Ovary (tissue), 9 donors: ENCODE results near the gene SHISA6. TPM values are rescaled to one million over a fixed set of nuclear protein-coding genes. Genes with fewer than 3 reads are reported as not detected.

Experiments
- DNase-seq, 5 donors: peaks; one replicate each; pipeline ENCODE4 v3.0.0-alpha.2; 2019 to 2020
- H3K27ac ChIP-seq, 2 donors: fragments of 200-600 bp; one replicate each; pipeline versions ENCODE4 v1.5.1 to v1.8.0; 2019 to 2022
- H3K27me3 ChIP-seq: fragments of 200-600 bp; one replicate; pipeline ENCODE4 v1.8.0; 2022
- H3K36me3 ChIP-seq: fragments of 200-600 bp; sonication (generic); one replicate; pipeline ENCODE4 v1.5.1; 2019
- H3K4me1 ChIP-seq: one replicate; pipeline ENCODE4 v1.8.1; 2013; ENCODE audit warnings: mild to moderate bottlenecking, moderate library complexity; ENCODE audit not compliant: insufficient read depth
- H3K4me3 ChIP-seq: fragments of 200-600 bp; sonication (generic); one replicate; pipeline ENCODE4 v1.5.1; 2017
- H3K9me3 ChIP-seq, 2 donors: fragments of 200-600 bp in 1 of 2; sonication (generic) in 1 of 2; one replicate each; pipeline versions ENCODE4 v1.5.1 to v1.8.1; 2013 to 2019; ENCODE audit warnings: mild to moderate bottlenecking in 1 of 2, moderate library complexity in 1 of 2
- EP300 ChIP-seq: sonication (generic); formaldehyde crosslinking; IDR thresholded peaks from one replicate; pipeline ENCODE4 v1.6.1; 2017; ENCODE audit warnings: antibody characterized with exemption
- POLR2A ChIP-seq: fragments of 450-650 bp; IDR thresholded peaks from one replicate; pipeline ENCODE4 v1.6.1; 2017; ENCODE audit warnings: antibody characterized with exemption, mild to moderate bottlenecking, moderate library complexity
- WGBS, 3 donors: extraction: QIAGEN DNeasy Blood & Tissue Kit in 1 of 3; methylation state at CpG; one replicate each; pipeline versions ENCODE4 v1.1.5 to v1.1.7; 2013 to 2017; 5-methylcytosine and 5-hydroxymethylcytosine counted together
- intact Hi-C, 4 donors: fragments of 100-400 bp; cut with DNase I; formaldehyde crosslinking; loops; one replicate each; pipeline versions ENCODE4 v1.11.0 to v1.15.1; 2022 to 2023
- polyA plus RNA-seq, 2 donors: library from polyadenylated mRNA; stranded (reverse); fragments of 200-250 nt in 1 of 2; fragments of 350-450 nt in 1 of 2; fragmentation: Illumina TruSeq in 1 of 2; extraction: RNeasy Lipid Tissue Mini Kit (QIAGEN cat#74804) in 1 of 2; gene quantifications; one replicate each; pipeline ENCODE4 v1.2.3, GENCODE V29; 2013 to 2014
- total RNA-seq, 7 donors: library from RNA; depleted of rRNA in 2 of 7; stranded (reverse); fragments of >200 nt in 2 of 7; fragmentation: NEBNext Ultra II Directional in 3 of 7; extraction: Animal tissue kit (Norgen Biotek cat#: 25700) in 3 of 7; gene quantifications; one replicate each; pipeline versions ENCODE4 v1.1.0 to v1.2.4, GENCODE V29; 2016 to 2023
- TF ChIP-seq, protein P1 (sequence below), 3 donors: fragments of 450-650 bp in 2 of 3; fragments of 200-600 bp in 1 of 3; IDR thresholded peaks; one replicate each; pipeline versions ENCODE4 v1.5.1 to v1.8.0; 2016 to 2022; ENCODE audit warnings: antibody characterized with exemption in 3 of 3, mild to moderate bottlenecking in 1 of 3
- donor health status: DM: no; HTN: no; CAD: no; lungs with moderate emphysema.
- donor health status: DM: no; HTN: no; CAD: no.
- donor health status: Bipolar disorder and iron deficiency.
- donor health status: DM: yes; HTN: yes; CAD: no.
- donor health status: DM: no; HTN: no; CAD: no.
- donor health status: DM: yes; HTN: yes; CAD: no.

SHISA6 gene
- total and polyA plus RNA-seq, 9 donors = 0.10 to 1.5 (median 0.38) TPM

DNA sequence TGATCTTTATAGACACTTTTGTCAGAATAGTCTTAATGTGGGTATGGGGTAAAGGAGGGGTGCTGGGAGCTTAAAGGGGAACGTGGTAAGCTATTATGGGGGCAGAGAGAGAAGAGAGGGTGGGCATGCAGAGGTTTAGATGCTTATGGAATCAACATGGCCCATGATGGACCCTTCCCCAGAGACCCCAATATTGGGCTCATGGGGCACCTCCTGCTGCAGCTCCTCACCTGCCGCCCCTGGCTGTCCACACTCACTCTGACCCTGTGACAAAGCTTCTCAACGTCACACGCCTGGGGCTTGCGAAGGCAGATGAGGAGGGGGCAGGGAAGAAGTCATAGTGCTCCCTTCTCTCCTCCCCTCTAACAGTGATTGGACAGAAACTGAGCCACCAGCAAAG, 95.3 kb downstream of the SHISA6 start:
- DNase-seq = no peak

DNA sequence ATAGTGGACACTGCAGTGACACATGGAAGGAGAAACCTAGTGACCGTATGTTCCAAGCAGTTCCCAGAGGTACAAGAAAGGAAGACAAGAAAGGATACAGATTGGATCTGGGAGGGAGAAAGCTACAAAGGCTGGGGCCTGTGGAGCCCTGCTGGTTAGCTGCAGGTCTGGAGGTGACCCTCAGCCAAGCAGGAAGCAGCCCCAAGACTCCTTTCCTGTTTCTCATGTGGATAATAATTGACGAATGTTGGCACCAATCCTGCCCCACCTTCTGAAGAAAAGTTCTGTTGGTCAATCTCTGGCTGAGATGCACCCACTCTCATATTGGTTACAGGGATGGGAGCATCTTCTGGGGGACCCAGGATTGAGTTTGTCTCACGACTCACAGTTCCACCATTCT, 99.8 kb downstream of the SHISA6 start:
- no peak for TF ChIP-seq POLR2A
- no peak for TF ChIP-seq EP300
- TF ChIP-seq, protein P1, sequence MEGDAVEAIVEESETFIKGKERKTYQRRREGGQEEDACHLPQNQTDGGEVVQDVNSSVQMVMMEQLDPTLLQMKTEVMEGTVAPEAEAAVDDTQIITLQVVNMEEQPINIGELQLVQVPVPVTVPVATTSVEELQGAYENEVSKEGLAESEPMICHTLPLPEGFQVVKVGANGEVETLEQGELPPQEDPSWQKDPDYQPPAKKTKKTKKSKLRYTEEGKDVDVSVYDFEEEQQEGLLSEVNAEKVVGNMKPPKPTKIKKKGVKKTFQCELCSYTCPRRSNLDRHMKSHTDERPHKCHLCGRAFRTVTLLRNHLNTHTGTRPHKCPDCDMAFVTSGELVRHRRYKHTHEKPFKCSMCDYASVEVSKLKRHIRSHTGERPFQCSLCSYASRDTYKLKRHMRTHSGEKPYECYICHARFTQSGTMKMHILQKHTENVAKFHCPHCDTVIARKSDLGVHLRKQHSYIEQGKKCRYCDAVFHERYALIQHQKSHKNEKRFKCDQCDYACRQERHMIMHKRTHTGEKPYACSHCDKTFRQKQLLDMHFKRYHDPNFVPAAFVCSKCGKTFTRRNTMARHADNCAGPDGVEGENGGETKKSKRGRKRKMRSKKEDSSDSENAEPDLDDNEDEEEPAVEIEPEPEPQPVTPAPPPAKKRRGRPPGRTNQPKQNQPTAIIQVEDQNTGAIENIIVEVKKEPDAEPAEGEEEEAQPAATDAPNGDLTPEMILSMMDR (IDR thresholded peaks at IDR 0.05) = no peak
- no peaks in the 10 kb centered on the region for H3K27me3 ChIP-seq
- no peak for DNase-seq
- no peaks in the 10 kb centered on the region for H3K4me1 ChIP-seq
- intact Hi-C loops = no loop called here
- no peak overlapping the region for H3K27ac ChIP-seq
- WGBS, 3 donors = 61 to 76% (median 76%) methylated on average over 3 of the region's 3 CpGs
- H3K36me3 ChIP-seq = no peaks in the 10 kb centered on the region
- no peaks in the 10 kb centered on the region for H3K9me3 ChIP-seq
- H3K4me3 ChIP-seq = no peak overlapping the region

More for the DNA sequence above, 95.3 kb downstream of the SHISA6 start:
- no peak overlapping the region for H3K4me3 ChIP-seq
- no peak overlapping the region for H3K27ac ChIP-seq
- peaks cover 4% of the 10 kb centered on the region for H3K4me1 ChIP-seq
- intact Hi-C loops = no loop called here
- H3K27me3 ChIP-seq = no peaks in the 10 kb centered on the region
- TF ChIP-seq POLR2A = no peak
- TF ChIP-seq EP300 = no peak
- TF ChIP-seq, protein P1 (IDR thresholded peaks at IDR 0.05) = no peak
- WGBS, 3 donors = 64 to 75% (median 65%) methylated on average over 5 of the region's 5 CpGs
- H3K9me3 ChIP-seq = no peaks in the 10 kb centered on the region
- no peaks in the 10 kb centered on the region for H3K36me3 ChIP-seq

DNA sequence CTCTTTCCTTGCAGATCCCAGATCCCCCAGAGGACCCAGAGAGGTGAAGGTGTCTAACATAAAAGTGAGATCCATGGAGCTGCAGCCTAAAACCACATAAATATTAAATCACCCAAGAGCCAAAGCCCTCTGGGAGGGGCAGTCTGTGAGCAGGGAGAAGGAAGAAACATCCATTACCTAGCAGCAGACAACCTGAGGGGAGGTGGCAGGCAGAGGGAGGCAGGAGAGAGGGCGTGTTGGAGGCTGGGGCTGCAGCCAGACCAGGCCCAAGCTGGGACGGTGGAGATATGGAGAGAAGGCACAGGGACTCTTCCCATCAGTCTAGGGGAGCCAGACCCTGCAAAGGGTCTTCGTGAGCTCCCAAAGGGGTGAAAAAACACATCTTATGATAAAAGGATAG, 101.1 kb downstream of the SHISA6 start:
- Histone ChIP-seq H3K4me1 (no peaks in the 10 kb centered on the region), H3K4me3 (no peak overlapping the region), H3K27ac (no peak overlapping the region), H3K27me3 (no peaks in the 10 kb centered on the region), H3K9me3 (no peaks in the 10 kb centered on the region), H3K36me3 (no peaks in the 10 kb centered on the region)
- 60 to 70% (median 60%) methylated on average over 3 of the region's 3 CpGs for whole genome bisulfite sequencing, 3 donors
- no peak for DNase-seq
- TF ChIP-seq POLR2A (no peak), EP300 (no peak)
- TF ChIP-seq, protein P1 (IDR thresholded peaks at IDR 0.05) = no peak
- intact Hi-C loops = no loop called here

DNA sequence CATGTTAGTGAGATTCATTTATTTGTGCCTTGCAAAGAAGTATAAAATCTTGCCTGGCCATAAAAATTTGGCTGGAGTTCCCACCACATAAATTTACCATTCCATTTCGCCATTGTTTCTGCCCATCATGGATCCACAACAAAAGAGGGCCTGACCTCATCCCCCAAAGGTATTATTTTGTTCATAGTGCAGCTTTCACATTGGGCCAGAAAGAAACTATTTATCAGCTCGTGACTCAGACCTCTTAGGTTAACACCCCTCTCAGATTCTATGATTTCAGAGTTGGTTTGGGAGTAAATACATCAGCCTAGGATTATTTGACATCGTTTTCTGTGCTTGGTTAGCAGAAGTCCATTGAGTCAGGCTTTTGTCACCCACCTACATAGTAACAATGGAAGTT, 108.1 kb downstream of the SHISA6 start:
- Histone ChIP-seq H3K27ac (no peak overlapping the region), H3K36me3 (no peaks in the 10 kb centered on the region), H3K4me1 (no peaks in the 10 kb centered on the region), H3K9me3 (no peaks in the 10 kb centered on the region), H3K27me3 (no peaks in the 10 kb centered on the region), H3K4me3 (no peak overlapping the region)
- intact Hi-C loops = no loop called here
- DNase-seq = no peak
- TF ChIP-seq POLR2A = no peak
- TF ChIP-seq EP300 = no peak
- TF ChIP-seq, protein P1 (IDR thresholded peaks at IDR 0.05) = no peak
- WGBS, 3 donors = 54 to 78% (median 72%) methylated on average over 3 of the region's 3 CpGs

DNA sequence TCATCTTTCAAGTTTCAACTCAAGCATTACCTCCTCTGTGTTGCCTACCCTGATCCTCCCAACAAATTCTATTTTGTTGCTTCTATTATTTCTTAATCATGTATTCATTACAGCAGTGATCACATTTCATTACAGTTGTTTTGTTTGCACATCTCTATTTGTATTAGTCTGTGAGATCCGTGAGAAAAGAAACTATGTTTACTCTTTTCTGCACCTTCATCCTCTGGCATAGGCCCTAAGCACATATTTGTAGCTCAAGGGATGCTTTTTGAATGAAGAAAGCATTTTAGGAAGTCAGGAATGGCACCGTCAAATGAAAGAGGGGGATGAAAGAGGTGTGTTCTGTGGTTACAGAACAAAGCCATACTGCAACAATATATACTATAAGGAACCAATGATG, 110.5 kb downstream of the SHISA6 start:
- Histone ChIP-seq H3K27ac (no peak overlapping the region), H3K4me1 (no peaks in the 10 kb centered on the region), H3K9me3 (no peaks in the 10 kb centered on the region), H3K36me3 (no peaks in the 10 kb centered on the region), H3K27me3 (no peaks in the 10 kb centered on the region), H3K4me3 (no peak overlapping the region)
- WGBS, 3 donors = 78 to 89% (median 85%) methylated on average over 2 of the region's 2 CpGs
- TF ChIP-seq, protein P1 (IDR thresholded peaks at IDR 0.05) = no peak
- no peak for TF ChIP-seq EP300
- TF ChIP-seq POLR2A = no peak
- intact Hi-C loops = no loop called here
- DNase-seq = no peak
